Heart right ventricle (tissue), 16 donors: Measurements from ENCODE around the gene INSL3. TPM values are rescaled to one million over a fixed set of nuclear protein-coding genes. Genes with fewer than 3 reads are reported as not detected.

ENCODE experiments used
- ATAC-seq, 8 donors: fragments of 200-7000 bp; cut with Tn5 transposase; one replicate each; pipeline ENCODE4 v1.9.1; 2020; ENCODE audit warnings: mild to moderate bottlenecking in 8 of 8, moderate library complexity in 8 of 8, moderate number of reproducible peaks in 1 of 8
- DNase-seq, 2 donors: peaks; one replicate each; pipeline ENCODE4 v3.0.0-alpha.2; 2020
- H3K27ac ChIP-seq, 10 donors: fragments of 200-600 bp; sonication (generic) in 2 of 10; one replicate each; pipeline versions ENCODE4 v1.5.0 to v1.8.0; 2020 to 2022; ENCODE audit warnings: mild to moderate bottlenecking in 3 of 10
- H3K27me3 ChIP-seq, 7 donors: fragments of 200-600 bp; one replicate each; pipeline ENCODE4 v1.8.0; 2021 to 2022; ENCODE audit warnings: mild to moderate bottlenecking in 2 of 7
- H3K36me3 ChIP-seq, 9 donors: fragments of 200-600 bp; sonication (generic) in 1 of 9; one replicate each; pipeline versions ENCODE4 v1.5.0 to v1.8.0; 2020 to 2022; ENCODE audit warnings: mild to moderate bottlenecking in 2 of 9
- H3K4me1 ChIP-seq, 9 donors: fragments of 200-600 bp; sonication (generic) in 1 of 9; one replicate each; pipeline versions ENCODE4 v1.5.0 to v1.8.0; 2020 to 2022; ENCODE audit warnings: mild to moderate bottlenecking in 4 of 9
- H3K4me3 ChIP-seq, 10 donors: fragments of 200-600 bp; sonication (generic) in 2 of 10; one replicate each; pipeline versions ENCODE4 v1.5.0 to v1.8.0; 2020 to 2022; ENCODE audit warnings: mild to moderate bottlenecking in 7 of 10, moderate library complexity in 2 of 10
- H3K9me3 ChIP-seq, 11 donors: fragments of 200-600 bp in 10 of 11; sonication (generic) in 2 of 11; one replicate each; pipeline versions ENCODE4 v1.5.0 to v1.8.0; 2013 to 2022; ENCODE audit warnings: mild to moderate bottlenecking in 2 of 11, control low read depth in 1 of 11, moderate library complexity in 1 of 11
- CTCF ChIP-seq, 9 donors: fragments of 200-600 bp; sonication (generic) in 2 of 9; IDR thresholded peaks; one replicate each; pipeline versions ENCODE4 v1.5.0 to v1.8.0; 2021 to 2022; ENCODE audit warnings: antibody characterized with exemption in 9 of 9, mild to moderate bottlenecking in 5 of 9, moderate library complexity in 1 of 9
- WGBS, 2 donors: extraction: QIAGEN DNeasy Blood & Tissue Kit; methylation state at CpG; one replicate each; pipeline ENCODE4 v1.1.7; 2013; ENCODE audit warnings: inconsistent platforms in 1 of 2; 5-methylcytosine and 5-hydroxymethylcytosine counted together
- intact Hi-C, 10 donors: fragments of 100-400 bp; cut with DNase I; formaldehyde crosslinking; loops; one replicate each; pipeline versions ENCODE4 v1.11.1 to v1.14.2; 2022
- polyA plus RNA-seq, 2 donors: library from polyadenylated mRNA; stranded (reverse); fragments of 200-250 nt; gene quantifications; one replicate each; pipeline ENCODE4 v1.2.3, GENCODE V29; 2013
- total RNA-seq, 10 donors: library from RNA; stranded (reverse); fragmentation: NEBNext Ultra II Directional in 3 of 10; extraction: Animal tissue kit (Norgen Biotek cat#: 25700) in 3 of 10; gene quantifications; one replicate each; pipeline versions ENCODE4 v1.2.1 to v1.2.4, GENCODE V29; 2021 to 2023
- donor health status: Arrhythmogenic right ventricular cardiomyopathy.
- donor health status: ischemic (EF 13 %, LVEDD 7.1; RV severe dilation, severe dysfunction).
- donor health status: healthy with polysubstance abuse.
- donor health status: DM: no; HTN: yes; CAD: no.
- donor health status: DM: no; HTN: no; CAD: no.
- donor health status: ischemic (EF 25% LVEDD 6.9; RV normal size, moderate dysfunction).
- donor health status: ischemic (EF 25% LVEDD 5.7; RV mildly dilated, moderate dysfunction).
- donor health status: healthy.
- donor health status: DM: yes; HTN: yes; CAD: no.
- donor health status: Ischemic cardiomyopathy.
- donor health status: ischemic (EF 35%, LVEDD 5.7; RV mildly dilated, moderate dysfunction).
- donor health status: nonischemic (EF 11% LVEDD 7.7; RV severe dilation, severe dysfunction).
- donor health status: DM: yes; HTN: yes; CAD: no.
- donor health status: PGD.
- donor health status: ischemic (EF 29% LVEDD 5.4; RV normal size, mild dysfunction).
- donor health status: nonischemic (EF 23%, LVEDD 6.1; RV moderate dilation, normal function).

INSL3 gene
- total and polyA plus RNA-seq, 12 donors, result 0.04 TPM; not detected in 11

- Histone ChIP-seq H3K4me1 (peaks cover 0 to 4% (median 0%) of the 10 kb centered on the region in 9 donors), H3K4me3 (no peak overlapping the region), H3K27ac (no peak overlapping the region), H3K9me3 (no peaks in the 10 kb centered on the region), H3K27me3 (peaks cover 0 to 54% (median 16%) of the 10 kb centered on the region in 7 donors), H3K36me3 (peaks cover 0 to 96% (median 0%) of the 10 kb centered on the region in 9 donors)
- WGBS, 2 donors, result 83 to 85% methylated on average over 8 of the region's 8 CpGs
- intact Hi-C loops, result no loop called here
- TF ChIP-seq CTCF (IDR thresholded peaks at IDR 0.05), result no peak
- ATAC-seq (no peak), DNase-seq (no peak)
Measured at GRCh38 chr19:17835182-17836006, 14.1 kb upstream of the INSL3 start.

GRCh38 chr19:17834350-17835181 is 13.2 kb upstream of the INSL3 start:
- ATAC-seq (no peak), DNase-seq (no peak)
- Histone ChIP-seq H3K4me3 (no peak overlapping the region), H3K4me1 (peaks cover 0 to 5% (median 0%) of the 10 kb centered on the region in 9 donors), H3K9me3 (no peaks in the 10 kb centered on the region), H3K27ac (no peak overlapping the region), H3K27me3 (peaks cover 0 to 53% (median 22%) of the 10 kb centered on the region in 7 donors), H3K36me3 (peaks cover 0 to 96% (median 0%) of the 10 kb centered on the region in 9 donors)
- intact Hi-C loops, result no loop called here
- TF ChIP-seq CTCF (IDR thresholded peaks at IDR 0.05), result no peak
- whole genome bisulfite sequencing, 2 donors, result 65 to 81% methylated on average over 27 of the region's 27 CpGs

GRCh38 chr19:17832443-17833208 is 11.3 kb upstream of the INSL3 start:
- DNase-seq (no peak), ATAC-seq (no peak)
- 85 to 88% methylated on average over 17 of the region's 17 CpGs for WGBS, 2 donors
- H3K4me1 ChIP-seq, result peaks cover 0 to 5% (median 0%) of the 10 kb centered on the region in 9 donors
- no peak for TF ChIP-seq CTCF (IDR thresholded peaks at IDR 0.05)
- peaks cover 0 to 43% (median 22%) of the 10 kb centered on the region in 7 donors for H3K27me3 ChIP-seq
- peaks cover 0 to 90% (median 0%) of the 10 kb centered on the region in 9 donors for H3K36me3 ChIP-seq
- H3K4me3 ChIP-seq, result no peak overlapping the region
- intact Hi-C loops, result no loop called here
- no peak overlapping the region for H3K27ac ChIP-seq
- H3K9me3 ChIP-seq, result no peaks in the 10 kb centered on the region
